Astrocyte of the spinal cord (primary cell): ENCODE results near the gene FOXC1.
A peak's percentile ranks its signal among the peaks of the same experiment; 100 is the strongest.

Source experiments
- DNase-seq: peaks from one replicate; pipeline ENCODE4 v3.0.0; 2011; ENCODE audit warnings: low read depth, low spot score
- H3K4me3 ChIP-seq: 2 replicates; pipeline ENCODE4 v1.5.1; 2011; ENCODE audit warnings: low read depth, mild to moderate bottlenecking, low read length, moderate library complexity
- in situ Hi-C: cut with HindIII; loops from 2 replicates; pipeline ENCODE4 v1.10.0; 2017; ENCODE audit warnings: low sequenced_read_pairs
- TF ChIP-seq, protein P1 (sequence below): IDR thresholded peaks from 2 replicates; pipeline ENCODE4 v1.5.1; 2012; ENCODE audit warnings: low read depth, mild to moderate bottlenecking, low read length, inconsistent platforms

FOXC1 gene

DNA sequence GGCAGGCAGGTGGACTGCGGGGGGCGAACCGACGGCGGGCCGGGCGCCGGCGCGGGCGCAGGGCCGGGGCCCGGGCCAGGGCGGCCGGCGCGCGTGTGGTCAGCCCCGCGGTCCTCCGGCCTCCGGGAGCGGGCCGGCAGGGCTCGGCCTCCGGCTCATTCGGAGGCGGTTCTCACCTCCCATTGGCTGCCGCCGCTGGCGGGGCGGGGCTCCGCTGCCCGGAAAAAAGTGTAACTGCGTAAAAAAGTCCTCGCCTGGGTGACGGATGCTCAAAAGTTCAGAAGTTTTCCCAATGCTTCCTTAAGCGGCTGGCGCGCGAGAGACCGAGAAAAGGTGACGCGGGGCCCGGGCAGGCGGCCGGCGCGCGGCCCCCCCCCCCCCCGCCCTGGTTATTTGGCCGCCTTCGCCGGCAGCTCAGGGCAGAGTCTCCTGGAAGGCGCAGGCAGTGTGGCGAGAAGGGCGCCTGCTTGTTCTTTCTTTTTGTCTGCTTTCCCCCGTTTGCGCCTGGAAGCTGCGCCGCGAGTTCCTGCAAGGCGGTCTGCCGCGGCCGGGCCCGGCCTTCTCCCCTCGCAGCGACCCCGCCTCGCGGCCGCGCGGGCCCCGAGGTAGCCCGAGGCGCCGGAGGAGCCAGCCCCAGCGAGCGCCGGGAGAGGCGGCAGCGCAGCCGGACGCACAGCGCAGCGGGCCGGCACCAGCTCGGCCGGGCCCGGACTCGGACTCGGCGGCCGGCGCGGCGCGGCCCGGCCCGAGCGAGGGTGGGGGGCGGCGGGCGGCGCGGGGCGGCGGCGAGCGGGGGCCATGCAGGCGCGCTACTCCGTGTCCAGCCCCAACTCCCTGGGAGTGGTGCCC, at the start of gene FOXC1:
FOXC1 (plus strand) TSS at position 268 of the 849 bp plus-strand sequence; CDS start at position 799, 531 bp downstream.
- DNase-seq, result peak; percentile 96
- in situ Hi-C loops, result no loop called here
- TF ChIP-seq, protein P1, sequence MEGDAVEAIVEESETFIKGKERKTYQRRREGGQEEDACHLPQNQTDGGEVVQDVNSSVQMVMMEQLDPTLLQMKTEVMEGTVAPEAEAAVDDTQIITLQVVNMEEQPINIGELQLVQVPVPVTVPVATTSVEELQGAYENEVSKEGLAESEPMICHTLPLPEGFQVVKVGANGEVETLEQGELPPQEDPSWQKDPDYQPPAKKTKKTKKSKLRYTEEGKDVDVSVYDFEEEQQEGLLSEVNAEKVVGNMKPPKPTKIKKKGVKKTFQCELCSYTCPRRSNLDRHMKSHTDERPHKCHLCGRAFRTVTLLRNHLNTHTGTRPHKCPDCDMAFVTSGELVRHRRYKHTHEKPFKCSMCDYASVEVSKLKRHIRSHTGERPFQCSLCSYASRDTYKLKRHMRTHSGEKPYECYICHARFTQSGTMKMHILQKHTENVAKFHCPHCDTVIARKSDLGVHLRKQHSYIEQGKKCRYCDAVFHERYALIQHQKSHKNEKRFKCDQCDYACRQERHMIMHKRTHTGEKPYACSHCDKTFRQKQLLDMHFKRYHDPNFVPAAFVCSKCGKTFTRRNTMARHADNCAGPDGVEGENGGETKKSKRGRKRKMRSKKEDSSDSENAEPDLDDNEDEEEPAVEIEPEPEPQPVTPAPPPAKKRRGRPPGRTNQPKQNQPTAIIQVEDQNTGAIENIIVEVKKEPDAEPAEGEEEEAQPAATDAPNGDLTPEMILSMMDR, result no peak
- H3K4me3 ChIP-seq, result peak within 1 kb of the TSS; percentile 57

DNA sequence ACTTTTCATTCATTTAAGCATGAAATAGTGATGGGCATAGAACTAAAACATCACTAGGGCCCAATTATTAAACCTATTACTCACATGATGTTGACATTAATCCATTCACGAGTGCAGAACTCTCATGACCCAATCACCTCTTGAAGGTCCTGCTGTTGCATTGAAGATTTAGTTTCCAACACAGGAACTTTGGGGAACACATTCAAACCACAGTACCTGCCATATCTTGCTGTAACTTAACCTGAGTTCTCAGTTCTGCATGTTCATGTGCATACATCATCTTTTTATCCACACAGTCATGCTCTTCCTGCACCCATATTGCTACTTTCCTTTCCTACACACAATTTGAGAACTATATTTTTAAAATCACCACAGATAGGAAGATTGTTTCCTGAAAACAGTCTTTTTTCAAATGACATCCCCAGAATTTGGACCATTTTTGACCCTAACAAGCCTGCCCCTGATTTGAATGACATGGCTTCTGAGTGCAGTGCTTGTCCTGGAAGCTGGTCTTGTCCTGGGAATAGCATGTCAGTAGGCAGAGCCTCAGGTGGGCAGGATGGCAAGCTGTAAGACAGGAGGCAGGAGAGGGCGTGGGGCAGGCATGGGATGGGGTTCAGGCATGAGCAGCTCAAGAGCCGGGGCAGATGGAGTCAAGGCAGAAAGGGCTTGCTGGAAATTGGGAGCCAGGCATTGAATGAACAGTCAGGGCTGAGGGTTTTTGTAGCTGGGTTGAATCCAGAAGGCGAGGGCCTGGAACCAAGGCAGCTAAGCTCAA, 49.2 kb upstream of the FOXC1 start:
- no peak overlapping the region for H3K4me3 ChIP-seq
- DNase-seq, result no peak
- TF ChIP-seq, protein P1, result no peak
- in situ Hi-C loops, result no loop called here

DNA sequence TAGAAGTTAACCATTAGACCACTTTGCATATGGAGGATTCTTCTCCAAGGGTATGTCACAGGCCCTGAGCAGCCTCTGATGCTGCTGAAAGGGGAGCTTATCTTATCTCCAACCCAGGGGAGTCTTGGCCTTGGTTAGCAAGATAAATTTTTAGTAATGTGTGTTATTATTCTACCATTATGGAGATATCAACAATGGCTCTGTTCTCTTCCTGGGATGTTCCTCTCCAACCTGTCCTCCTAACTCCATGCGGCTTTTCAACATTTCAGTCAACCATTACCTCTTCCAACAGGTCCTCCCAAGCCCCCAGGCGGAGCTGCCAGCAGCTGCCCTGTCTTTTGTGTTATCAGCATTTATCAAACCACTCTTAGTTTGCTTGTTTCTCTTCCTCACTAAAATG, 48.4 kb upstream of the FOXC1 start:
- in situ Hi-C loops, result no loop called here

GRCh38 chr6:1562171-1562955, 47.4 kb upstream of the FOXC1 start:
- no peak for DNase-seq
- in situ Hi-C loops, result no loop called here
- TF ChIP-seq, protein P1, result no peak
- H3K4me3 ChIP-seq, result no peak overlapping the region

More for the DNA sequence above, 48.4 kb upstream of the FOXC1 start:
- DNase-seq, result no peak
- TF ChIP-seq, protein P1, result no peak
- H3K4me3 ChIP-seq, result no peak overlapping the region

- TF ChIP-seq, protein P1, result no peak
- no peak for DNase-seq
- in situ Hi-C loops, result no loop called here
- no peak overlapping the region for H3K4me3 ChIP-seq
Observed at GRCh38 chr6:1569377-1569776, 40.3 kb upstream of the FOXC1 start.

DNA sequence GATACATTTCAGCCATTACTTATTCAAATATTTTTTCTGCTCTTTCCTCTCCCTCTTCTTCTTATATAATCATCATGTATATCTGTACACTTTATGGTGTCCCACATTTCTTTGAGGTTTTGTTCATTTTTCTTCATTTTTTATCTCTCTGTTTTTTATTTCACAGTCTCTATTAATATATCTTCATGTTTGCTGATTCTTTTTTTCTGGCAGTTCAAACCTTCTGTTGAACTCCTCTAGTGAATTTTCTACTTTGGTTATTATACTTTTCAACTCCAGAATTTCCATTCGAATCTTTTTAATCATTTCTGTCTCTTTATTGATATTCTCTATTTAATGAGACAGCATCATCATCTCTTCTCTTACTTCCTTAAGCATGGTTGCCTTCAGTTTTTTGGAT, 38.9 kb upstream of the FOXC1 start:
- in situ Hi-C loops, result no loop called here
- TF ChIP-seq, protein P1, result no peak

More for the DNA sequence above, 38.9 kb upstream of the FOXC1 start:
- H3K4me3 ChIP-seq, result no peak overlapping the region
- no peak for DNase-seq
